HepG2 (cell line): ENCODE data around the gene JAG1. TPM values are rescaled to one million over a fixed set of nuclear protein-coding genes. Genes with fewer than 3 reads are reported as not detected.

Experiments
- ATAC-seq: fragments of 200-7000 bp; cut with Tn5 transposase; 3 replicates; pipeline ENCODE4 v1.9.1; 2020; ENCODE audit warnings: mild to moderate bottlenecking, moderate library complexity
- BruUV-seq: library from RNA; stranded (reverse); fragments of 400-500 nt; replicated peaks from 2 replicates; lab custom pipeline; 2021; lab: Mats Ljungman, UMichigan
- CTCF ChIA-PET: fragments of 300-600 bp; formaldehyde crosslinking; extraction: SDS; loops from one replicate; lab custom pipeline; 2021; ENCODE audit warnings: low total read pairs, inconsistent platforms, low intra/inter-chr PET ratio; lab: Yijun Ruan, JAX
- POLR2A ChIA-PET: fragments of 350-600 bp; sonication (Branson Sonifier 250); formaldehyde crosslinking; loops from one replicate; lab custom pipeline; 2020; ENCODE audit warnings: antibody characterized with exemption, inconsistent platforms; lab: Yijun Ruan, JAX
- DNase-seq: peaks from one replicate; pipeline ENCODE4 v3.0.0-alpha.2; 2015; ENCODE audit warnings: low spot score
- FAIRE-seq: peaks from 3 replicates; lab custom pipeline; 2011; peaks lifted over from hg19 to GRCh38; lab: Jason Lieb, UNC
- H2AFZ ChIP-seq: one replicate; pipeline ENCODE4 v1.6.1; 2011; ENCODE audit warnings: low read length, inconsistent platforms
- H3K27ac ChIP-seq: fragments of 300-600 bp; 3 replicates; pipeline ENCODE4 v1.8.0; 2011; ENCODE audit warnings: mixed run types, mild to moderate bottlenecking, mixed read lengths, low read length, inconsistent platforms; ENCODE audit not compliant: insufficient read depth; ENCODE audit errors: extremely low read length
- H3K27me3 ChIP-seq, 2 experiments: fragments of 200-600 bp in 1 of 2; 2 replicates in 1 of 2; 3 replicates in 1 of 2; pipeline versions ENCODE4 v1.6.0 to v1.8.0; 2011; ENCODE audit warnings: low read length in 2 of 2, mild to moderate bottlenecking in 2 of 2, moderate library complexity in 2 of 2, inconsistent platforms in 1 of 2; ENCODE audit not compliant: insufficient read depth in 2 of 2, control insufficient read depth in 1 of 2
- H3K36me3 ChIP-seq, 2 experiments: fragments of 200-600 bp in 1 of 2; replicated peaks in 1 of 2; 2 replicates in 1 of 2; 3 replicates in 1 of 2; pipeline versions ENCODE4 v1.5.1 to v1.8.0; 2011; ENCODE audit warnings: low read length in 2 of 2, inconsistent platforms in 1 of 2; ENCODE audit not compliant: insufficient read depth in 2 of 2, control insufficient read depth in 1 of 2
- H3K4me1 ChIP-seq: 2 replicates; pipeline ENCODE4 v1.5.1; 2012; ENCODE audit warnings: low read length, inconsistent platforms; ENCODE audit not compliant: insufficient read depth
- H3K4me2 ChIP-seq: 2 replicates; pipeline ENCODE4 v1.6.0; 2011; ENCODE audit warnings: low read depth, low read length, inconsistent platforms
- H3K4me3 ChIP-seq, 3 experiments: fragments of 200-600 bp in 1 of 3; sonication (generic), shearing (Covaris generic) in 1 of 3; replicated peaks in 1 of 3; 2 replicates each; pipeline ENCODE4 v1.5.1; 2011 to 2016; ENCODE audit warnings: low read length in 3 of 3, inconsistent platforms in 2 of 3, low read depth in 2 of 3, mild to moderate bottlenecking in 2 of 3, control low read depth in 1 of 3, mixed read lengths in 1 of 3; ENCODE audit not compliant: insufficient read depth in 1 of 3
- H3K79me2 ChIP-seq: one replicate; pipeline ENCODE4 v1.6.1; 2011; ENCODE audit warnings: low read length, inconsistent platforms; ENCODE audit not compliant: insufficient read depth
- H3K9ac ChIP-seq: 2 replicates; pipeline ENCODE4 v1.6.0; 2011; ENCODE audit warnings: mild to moderate bottlenecking, low read depth, low read length, inconsistent platforms; ENCODE audit not compliant: insufficient read depth
- H3K9me3 ChIP-seq: 2 replicates; pipeline ENCODE4 v1.5.1; 2012; ENCODE audit warnings: mild to moderate bottlenecking, low read length
- H4K20me1 ChIP-seq: 2 replicates; pipeline ENCODE4 v1.6.0; 2011; ENCODE audit warnings: inconsistent platforms, mild to moderate bottlenecking, low read length, moderate library complexity; ENCODE audit not compliant: insufficient read depth
- FOXK2 ChIP-seq: fragments of 450-650 bp; IDR thresholded peaks from 2 replicates; pipeline ENCODE4 v1.6.1; 2016
- HHEX ChIP-seq: IDR thresholded peaks from 2 replicates; pipeline ENCODE4 v1.6.1; 2016; ENCODE audit warnings: control low read depth
- JUN ChIP-seq: sonication (generic); formaldehyde crosslinking; IDR thresholded peaks from 2 replicates; pipeline ENCODE4 v1.4.0; 2020; ENCODE audit warnings: mild to moderate bottlenecking, missing genetic modification reagents
- MBNL3 ChIP-seq: fragments of 250-450 bp; sonication (Bioruptor Pico); conservative IDR thresholded peaks from 2 replicates; pipeline ENCODE4 v1.8.0; 2022; ENCODE audit warnings: mild to moderate bottlenecking, inconsistent platforms
- MTERF4 ChIP-seq: sonication (generic); formaldehyde crosslinking; IDR thresholded peaks from 2 replicates; pipeline ENCODE4 v1.8.0; 2023; ENCODE audit warnings: mild to moderate bottlenecking, missing genetic modification reagents
- NFYC ChIP-seq: IDR thresholded peaks from 2 replicates; pipeline ENCODE4 v1.6.1; 2016; ENCODE audit warnings: missing genetic modification reagents, missing compliant biosample characterization
- UBTF ChIP-seq: sonication (generic); formaldehyde crosslinking; IDR thresholded peaks from 2 replicates; pipeline ENCODE4 v1.4.0; 2020; ENCODE audit warnings: mild to moderate bottlenecking, missing genetic modification reagents
- ZNF20 ChIP-seq: sonication (generic); formaldehyde crosslinking; IDR thresholded peaks from 2 replicates; pipeline ENCODE4 v1.4.0; 2020; ENCODE audit warnings: mild to moderate bottlenecking, moderate library complexity, missing genetic modification reagents
- ZNF207 ChIP-seq: fragments of 450-650 bp; IDR thresholded peaks from 2 replicates; pipeline ENCODE4 v1.6.1; 2016; ENCODE audit warnings: antibody characterized with exemption, borderline replicate concordance
- ZNF34 ChIP-seq: sonication (generic); formaldehyde crosslinking; IDR thresholded peaks from 2 replicates; pipeline ENCODE4 v1.4.0; 2020; ENCODE audit warnings: mild to moderate bottlenecking, missing genetic modification reagents, borderline replicate concordance
- ZNF441 ChIP-seq: sonication (generic); formaldehyde crosslinking; IDR thresholded peaks from 2 replicates; pipeline ENCODE4 v1.7.0; 2021; ENCODE audit warnings: missing genetic modification reagents, borderline replicate concordance
- ZNF564 ChIP-seq: sonication (generic); formaldehyde crosslinking; IDR thresholded peaks from 2 replicates; pipeline ENCODE4 v1.8.1; 2023; ENCODE audit warnings: mild to moderate bottlenecking, missing genetic modification reagents
- ZNF724P ChIP-seq: sonication (generic); formaldehyde crosslinking; IDR thresholded peaks from 2 replicates; pipeline ENCODE4 v1.8.0; 2022; ENCODE audit warnings: missing genetic modification reagents, borderline replicate concordance
- ZNF766 ChIP-seq: sonication (generic); formaldehyde crosslinking; IDR thresholded peaks from 2 replicates; pipeline ENCODE4 v1.5.0; 2020; ENCODE audit warnings: missing genetic modification reagents, borderline replicate concordance
- ZNF841 ChIP-seq: sonication (generic); formaldehyde crosslinking; IDR thresholded peaks from 2 replicates; pipeline ENCODE4 v1.8.1; 2023; ENCODE audit warnings: missing genetic modification reagents, borderline replicate concordance
- ZNF879 ChIP-seq: sonication (generic); formaldehyde crosslinking; IDR thresholded peaks from 2 replicates; pipeline ENCODE4 v1.8.1; 2023; ENCODE audit warnings: missing genetic modification reagents
- ZSCAN12 ChIP-seq: sonication (generic); formaldehyde crosslinking; IDR thresholded peaks from 2 replicates; pipeline ENCODE4 v1.9.0; 2021; ENCODE audit warnings: mild to moderate bottlenecking, missing genetic modification reagents
- WGBS: methylation state at CpG from one replicate; pipeline ENCODE4 v1.1.6; 2017; ENCODE audit warnings: low lambda C conversion rate; 5-methylcytosine and 5-hydroxymethylcytosine counted together
- in situ Hi-C: cut with HindIII; loops from 2 replicates; pipeline ENCODE4 v1.10.0; 2017; ENCODE audit warnings: low pct_unique_long_range_greater_than_20kb; ENCODE audit not compliant: extremely low pct_ligation_motif_present
- intact Hi-C: fragments of 100-400 bp; cut with micrococcal nuclease; formaldehyde crosslinking; loops from one replicate; pipeline ENCODE4 v1.10.0; 2022; ENCODE audit not compliant: unreplicated experiment
- polyA plus RNA-seq, 8 experiments: library from polyadenylated mRNA; depleted of rRNA in 3 of 8; stranded (reverse) in 7 of 8; unstranded in 1 of 8; fragments of >200 nt; fragmentation: Illumina TruSeq in 4 of 8; extraction: Trizol in 4 of 8; gene quantifications; 2 replicates each; pipeline versions ENCODE4 v1.2.1 to v1.2.3, GENCODE V29; 2011 to 2016; ENCODE audit warnings: low read depth in 4 of 8, missing spikeins in 1 of 8, mixed read lengths in 1 of 8; ENCODE audit not compliant: insufficient read depth in 1 of 8
- total RNA-seq, 5 experiments: library from RNA; depleted of rRNA; stranded (reverse); fragments of >200 nt; fragmentation: Illumina TruSeq; extraction: Trizol; gene quantifications; 2 replicates each; pipeline ENCODE4 v1.2.3, GENCODE V29; 2016; ENCODE audit warnings: low read depth in 1 of 5
- TF ChIP-seq, protein P1 (sequence below): sonication (generic); formaldehyde crosslinking; IDR thresholded peaks from 2 replicates; pipeline ENCODE4; 2020; ENCODE audit warnings: missing genetic modification reagents, mild to moderate bottlenecking, borderline replicate concordance

JAG1 gene
- total and polyA plus RNA-seq, 2 of the 13 experiments (the other 11 are each of a cell fraction or from before 2014, with no cell fraction given) = 47.1 to 56.3 TPM

GRCh38 chr20:10699489-10699888 lies 25.7 kb upstream of the JAG1 start:
- no peak overlapping the region for H3K9ac ChIP-seq
- H3K4me2 ChIP-seq = no peak overlapping the region
- TF ChIP-seq ZSCAN12 (CRISPR knock-in tag) = no peak
- no peak for TF ChIP-seq UBTF
- TF ChIP-seq ZNF441 (CRISPR knock-in tag) = no peak
- no peak for TF ChIP-seq ZNF207
- TF ChIP-seq, protein P1, sequence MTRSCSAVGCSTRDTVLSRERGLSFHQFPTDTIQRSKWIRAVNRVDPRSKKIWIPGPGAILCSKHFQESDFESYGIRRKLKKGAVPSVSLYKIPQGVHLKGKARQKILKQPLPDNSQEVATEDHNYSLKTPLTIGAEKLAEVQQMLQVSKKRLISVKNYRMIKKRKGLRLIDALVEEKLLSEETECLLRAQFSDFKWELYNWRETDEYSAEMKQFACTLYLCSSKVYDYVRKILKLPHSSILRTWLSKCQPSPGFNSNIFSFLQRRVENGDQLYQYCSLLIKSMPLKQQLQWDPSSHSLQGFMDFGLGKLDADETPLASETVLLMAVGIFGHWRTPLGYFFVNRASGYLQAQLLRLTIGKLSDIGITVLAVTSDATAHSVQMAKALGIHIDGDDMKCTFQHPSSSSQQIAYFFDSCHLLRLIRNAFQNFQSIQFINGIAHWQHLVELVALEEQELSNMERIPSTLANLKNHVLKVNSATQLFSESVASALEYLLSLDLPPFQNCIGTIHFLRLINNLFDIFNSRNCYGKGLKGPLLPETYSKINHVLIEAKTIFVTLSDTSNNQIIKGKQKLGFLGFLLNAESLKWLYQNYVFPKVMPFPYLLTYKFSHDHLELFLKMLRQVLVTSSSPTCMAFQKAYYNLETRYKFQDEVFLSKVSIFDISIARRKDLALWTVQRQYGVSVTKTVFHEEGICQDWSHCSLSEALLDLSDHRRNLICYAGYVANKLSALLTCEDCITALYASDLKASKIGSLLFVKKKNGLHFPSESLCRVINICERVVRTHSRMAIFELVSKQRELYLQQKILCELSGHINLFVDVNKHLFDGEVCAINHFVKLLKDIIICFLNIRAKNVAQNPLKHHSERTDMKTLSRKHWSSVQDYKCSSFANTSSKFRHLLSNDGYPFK = no peak
- no peak for TF ChIP-seq NFYC (CRISPR knock-in tag)
- TF ChIP-seq ZNF724P = no peak
- no peak for TF ChIP-seq FOXK2
- no peak for TF ChIP-seq ZNF766
- TF ChIP-seq ZNF34 (CRISPR knock-in tag) = no peak
- TF ChIP-seq HHEX = no peak
- TF ChIP-seq ZNF841 (CRISPR knock-in tag) = no peak
- no peak for TF ChIP-seq JUN (CRISPR knock-in tag)
- no peak for TF ChIP-seq ZNF20 (CRISPR knock-in tag)
- TF ChIP-seq MTERF4 (CRISPR knock-in tag) = no peak
- no peak for TF ChIP-seq ZNF564 (CRISPR knock-in tag)
- no peak for TF ChIP-seq MBNL3
- TF ChIP-seq ZNF879 (CRISPR knock-in tag) = no peak
- TF ChIP-seq, all 625 proteins: peak for 0
- Histone ChIP-seq H3K79me2 (no peaks in the 10 kb centered on the region), H3K9me3 (no peaks in the 10 kb centered on the region), H3K4me3 (no peak overlapping the region), H4K20me1 (no peaks in the 10 kb centered on the region), H3K27ac (no peak overlapping the region), H3K36me3 (no peaks in the 10 kb centered on the region), H2AFZ (no peak overlapping the region), H3K4me1 (no peaks in the 10 kb centered on the region), H3K27me3 (no peaks in the 10 kb centered on the region)
- intact Hi-C loops = no loop called here
- 86% methylated on average over 2 of the region's 2 CpGs for WGBS
- ATAC-seq = no peak
- no TSS peak for BruUV-seq
- ChIA-PET CTCF (no interaction called here), POLR2A (interaction anchor here (1.5 kb wide), 1 partner anchor 12 kb away, joined by 4 read pairs; no protein-coding TSS in a partner anchor)
- no peak for DNase-seq
- in situ Hi-C loops = no loop called here
- FAIRE-seq = no peak
